ENCODE results near the gene PTPN7.

Gene PTPN7

DNA sequence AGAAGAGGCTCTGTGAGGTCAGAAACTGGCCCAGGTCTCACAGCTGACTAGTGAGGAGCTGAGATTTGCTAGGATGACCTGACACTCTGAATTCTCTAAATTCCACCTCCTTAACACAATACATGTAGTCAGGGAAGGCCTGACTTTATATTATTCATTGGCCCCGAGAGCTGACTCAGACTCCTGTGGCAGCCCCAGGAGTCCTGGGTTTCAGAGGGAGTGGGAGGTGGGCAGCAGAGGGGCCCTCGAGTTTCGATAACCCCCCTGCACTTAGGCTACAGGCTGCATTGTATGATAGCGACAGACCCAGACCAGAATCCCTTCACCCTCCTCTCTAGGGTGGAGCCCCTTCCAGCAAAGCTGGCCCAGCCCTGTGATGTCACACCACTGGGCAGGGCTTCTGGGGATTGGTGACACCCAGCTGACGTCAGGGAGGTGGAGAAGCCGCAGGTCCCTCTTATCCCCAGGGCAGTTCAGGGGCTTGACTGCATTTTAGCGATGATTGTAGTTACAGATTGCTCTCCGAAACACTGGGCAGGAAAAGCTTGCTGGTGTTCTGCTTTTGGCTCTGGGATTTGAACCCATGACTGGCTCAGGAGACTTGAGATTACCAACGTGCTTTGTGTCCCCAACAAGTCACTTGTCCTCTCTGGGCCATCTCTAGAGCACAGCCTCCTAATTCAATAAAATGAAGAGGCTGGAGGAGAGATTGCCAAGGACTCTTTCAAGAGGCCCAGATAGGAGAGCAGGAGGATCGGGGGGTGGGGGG, 54.6 kb downstream of the PTPN7 start:
- TF ChIP-seq POLR2A (IDR thresholded peaks at IDR 0.05; ENCODE audit: extremely low read depth, insufficient read length) (no peak), MYC (IDR thresholded peaks at IDR 0.05; ENCODE audit: low read depth, low read length) (no peak), CTCF (IDR thresholded peaks at IDR 0.05; ENCODE audit: low read depth, low read length) (no peak)
- TF ChIP-seq, protein P1, sequence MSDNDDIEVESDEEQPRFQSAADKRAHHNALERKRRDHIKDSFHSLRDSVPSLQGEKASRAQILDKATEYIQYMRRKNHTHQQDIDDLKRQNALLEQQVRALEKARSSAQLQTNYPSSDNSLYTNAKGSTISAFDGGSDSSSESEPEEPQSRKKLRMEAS (IDR thresholded peaks at IDR 0.05; ENCODE audit: low read depth, low read length), result no peak
- DNase-seq (ENCODE audit: low read depth), result no peak
- no peak overlapping the region for H3K4me3 ChIP-seq (ENCODE audit: low read depth, low read length)

GRCh38 chr1:202104073-202104472, 56.3 kb downstream of the PTPN7 start:
- DNase-seq (ENCODE audit: low read depth), result no peak
- no peak overlapping the region for H3K4me3 ChIP-seq (ENCODE audit: low read depth, low read length)
- no peak for TF ChIP-seq CTCF (IDR thresholded peaks at IDR 0.05; ENCODE audit: low read depth, low read length)
- TF ChIP-seq POLR2A (IDR thresholded peaks at IDR 0.05; ENCODE audit: extremely low read depth, insufficient read length), result no peak
- no peak for TF ChIP-seq MYC (IDR thresholded peaks at IDR 0.05; ENCODE audit: low read depth, low read length)
- TF ChIP-seq, protein P1 (IDR thresholded peaks at IDR 0.05; ENCODE audit: low read depth, low read length), result no peak

DNA sequence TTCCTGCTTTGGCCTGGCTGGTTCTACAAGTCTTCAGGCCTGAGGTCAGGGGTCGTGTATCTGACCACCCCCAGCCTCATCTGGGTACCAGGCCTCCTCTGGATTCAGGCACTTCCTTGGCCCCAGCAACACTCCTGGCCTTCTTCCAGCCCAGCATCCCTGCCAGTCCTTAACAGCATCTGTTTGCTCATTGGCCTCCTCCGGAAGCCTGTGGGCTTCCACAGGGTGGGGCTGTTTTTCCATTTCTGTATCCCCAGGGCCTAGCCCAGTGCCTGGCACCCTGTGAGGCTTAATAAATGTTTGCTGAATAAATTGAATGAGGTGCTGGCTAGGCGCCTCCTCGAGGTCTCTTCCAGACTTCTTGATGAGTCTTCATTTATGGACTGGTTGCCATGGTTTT, 59.2 kb downstream of the PTPN7 start:
- TF ChIP-seq CTCF (IDR thresholded peaks at IDR 0.05; ENCODE audit: low read depth, low read length) (no peak), POLR2A (IDR thresholded peaks at IDR 0.05; ENCODE audit: extremely low read depth, insufficient read length) (no peak), MYC (IDR thresholded peaks at IDR 0.05; ENCODE audit: low read depth, low read length) (no peak)
- TF ChIP-seq, protein P1 (IDR thresholded peaks at IDR 0.05; ENCODE audit: low read depth, low read length), result no peak
- DNase-seq (ENCODE audit: low read depth), result no peak
- H3K4me3 ChIP-seq (ENCODE audit: low read depth, low read length), result no peak overlapping the region
